GM12872 (cell line): ENCODE data around the gene RASSF3.

Experiments used
- CTCF ChIP-seq: IDR thresholded peaks from 3 replicates; pipeline ENCODE4 v1.5.1; 2011; ENCODE audit warnings: low read depth, mild to moderate bottlenecking, low read length, moderate library complexity; ENCODE audit not compliant: insufficient read depth

RASSF3 gene

GRCh38 chr12:64603183-64603841 is 7.0 kb upstream of the RASSF3 start:
- no peak for TF ChIP-seq CTCF

- 0 out of 3 replicates have a peak, but pooled peaks have one; percentile 10 for TF ChIP-seq CTCF
These were observed 1.3 kb upstream of the RASSF3 start for GRCh38 chr12:64608901-64609535.

- TF ChIP-seq CTCF: no peak
These were observed 688 bp upstream of the RASSF3 start for GRCh38 chr12:64609536-64610078.

- TF ChIP-seq CTCF: peak; percentile 3; the same call in 1 of the 3 replicates
These were observed 505 bp downstream of the RASSF3 start for GRCh38 chr12:64610660-64611340.

GRCh38 chr12:64611341-64612284 is 1.3 kb downstream of the RASSF3 start:
- TF ChIP-seq CTCF: no peak

- TF ChIP-seq CTCF: no peak
These were observed 2.5 kb downstream of the RASSF3 start for GRCh38 chr12:64612843-64613242.

- TF ChIP-seq CTCF: no peak
These were observed 5.9 kb downstream of the RASSF3 start for GRCh38 chr12:64616201-64616600.
